Measurements from ENCODE around the gene FAM83C.

Gene FAM83C

DNA sequence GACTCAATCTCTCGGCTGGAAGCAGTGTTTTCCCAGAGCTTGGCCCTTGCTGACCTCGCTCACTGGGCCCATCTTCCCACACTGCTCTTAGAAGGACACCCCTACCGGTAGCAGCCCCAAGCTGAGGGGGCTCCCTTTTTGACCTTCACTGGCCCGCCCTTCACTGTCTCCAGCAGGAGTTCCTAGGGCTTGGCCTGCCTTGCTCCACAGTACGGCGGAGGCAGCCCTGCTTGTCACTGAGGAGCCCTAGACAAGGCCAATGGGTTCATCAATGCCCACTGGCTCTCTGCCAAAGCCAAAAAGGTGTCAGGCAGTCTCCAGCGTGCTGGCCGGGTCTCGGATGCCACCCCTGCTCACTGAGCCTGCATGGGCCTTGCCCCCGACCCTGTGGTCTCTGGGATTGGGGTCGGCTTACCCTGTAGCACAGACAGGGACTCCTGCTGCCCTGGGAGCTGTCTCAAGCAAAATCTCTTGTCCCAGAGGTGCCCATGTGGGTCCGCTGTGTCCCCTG lies 16.4 kb downstream of the FAM83C start:
- Histone ChIP-seq H3K79me2 (ENCODE audit: low read length) (peaks cover 25% of the 10 kb centered on the region), H3K9me3 (replicated peaks; ENCODE audit: insufficient read depth, low read length) (no peaks in the 10 kb centered on the region), H2AFZ (ENCODE audit: low read length) (no peak overlapping the region), H3K36me3 (replicated peaks; ENCODE audit: insufficient read depth, low read length) (no peaks in the 10 kb centered on the region), H3K9ac (ENCODE audit: low read length) (no peak overlapping the region), H3K27ac (ENCODE audit: low read length) (no peak overlapping the region), H3K9me2 (replicated peaks; ENCODE audit: insufficient read depth, low read length) (no peaks in the 10 kb centered on the region), H3F3A (ENCODE audit: insufficient read depth, low read length) (peaks cover 14% of the 10 kb centered on the region), H3K4me2 (ENCODE audit: low read depth, low read length) (no peak overlapping the region), H3K4me1 (ENCODE audit: low read length) (no peaks in the 10 kb centered on the region), H3K27me3 (replicated peaks; ENCODE audit: insufficient read depth, low read length) (no peaks in the 10 kb centered on the region), H4K20me1 (ENCODE audit: insufficient read depth, low read length) (no peaks in the 10 kb centered on the region), H3K4me3 (ENCODE audit: low read length) (no peak overlapping the region)
- no peak for DNase-seq
- no peak for TF ChIP-seq EZH2phosphoT487 (IDR thresholded peaks at IDR 0.05; ENCODE audit: low read length)
- no peak for TF ChIP-seq CTCF (IDR thresholded peaks at IDR 0.05; ENCODE audit: low read length)
- no peak for TF ChIP-seq EZH2 (optimal IDR thresholded peaks at IDR 0.05; ENCODE audit: low read depth, low read length)

DNA sequence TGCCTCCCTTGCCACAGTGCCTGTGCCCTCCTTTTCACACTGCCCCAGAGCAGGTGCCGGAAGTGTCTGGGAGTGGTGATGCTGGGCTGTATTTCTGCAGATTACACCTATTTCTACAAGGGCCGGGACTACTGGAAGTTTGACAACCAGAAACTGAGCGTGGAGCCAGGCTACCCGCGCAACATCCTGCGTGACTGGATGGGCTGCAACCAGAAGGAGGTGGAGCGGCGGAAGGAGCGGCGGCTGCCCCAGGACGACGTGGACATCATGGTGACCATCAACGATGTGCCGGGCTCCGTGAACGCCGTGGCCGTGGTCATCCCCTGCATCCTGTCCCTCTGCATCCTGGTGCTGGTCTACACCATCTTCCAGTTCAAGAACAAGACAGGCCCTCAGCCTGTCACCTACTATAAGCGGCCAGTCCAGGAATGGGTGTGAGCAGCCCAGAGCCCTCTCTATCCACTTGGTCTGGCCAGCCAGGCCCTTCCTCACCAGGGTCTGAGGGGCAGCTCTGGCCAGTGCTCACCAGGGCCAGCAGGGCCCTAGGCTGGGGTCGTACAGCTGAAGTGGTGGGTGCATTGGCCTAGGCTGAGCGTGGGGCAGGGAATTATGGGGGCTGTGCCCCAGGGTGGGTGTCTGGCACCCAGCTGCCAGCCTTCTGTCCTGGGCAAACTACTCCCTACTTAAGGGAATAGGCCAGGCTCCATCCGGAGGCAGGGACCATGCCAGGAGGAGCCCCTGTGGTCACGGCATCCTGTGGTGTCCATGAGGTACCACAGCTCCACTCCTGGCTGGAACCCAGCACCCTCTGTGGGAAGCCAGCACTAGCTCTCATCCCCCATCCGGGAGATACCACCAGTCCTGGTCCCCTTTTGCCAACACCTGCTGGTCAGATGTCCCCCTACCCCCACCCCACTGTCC lies 17.8 kb downstream of the FAM83C start:
- Histone ChIP-seq H3K27me3 (replicated peaks; ENCODE audit: insufficient read depth, low read length) (no peaks in the 10 kb centered on the region), H3K9me2 (replicated peaks; ENCODE audit: insufficient read depth, low read length) (no peaks in the 10 kb centered on the region), H3K79me2 (ENCODE audit: low read length) (peaks cover 21% of the 10 kb centered on the region), H3K4me2 (ENCODE audit: low read depth, low read length) (no peak overlapping the region), H3K4me3 (ENCODE audit: low read length) (no peak overlapping the region), H3K9me3 (replicated peaks; ENCODE audit: insufficient read depth, low read length) (no peaks in the 10 kb centered on the region), H2AFZ (ENCODE audit: low read length) (no peak overlapping the region), H3F3A (ENCODE audit: insufficient read depth, low read length) (peaks cover 12% of the 10 kb centered on the region), H3K9ac (ENCODE audit: low read length) (no peak overlapping the region), H3K27ac (ENCODE audit: low read length) (no peak overlapping the region), H4K20me1 (ENCODE audit: insufficient read depth, low read length) (no peaks in the 10 kb centered on the region), H3K36me3 (replicated peaks; ENCODE audit: insufficient read depth, low read length) (no peaks in the 10 kb centered on the region), H3K4me1 (ENCODE audit: low read length) (no peaks in the 10 kb centered on the region)
- DNase-seq: no peak
- TF ChIP-seq CTCF (IDR thresholded peaks at IDR 0.05; ENCODE audit: low read length) (no peak), EZH2 (optimal IDR thresholded peaks at IDR 0.05; ENCODE audit: low read depth, low read length) (no peak), EZH2phosphoT487 (IDR thresholded peaks at IDR 0.05; ENCODE audit: low read length) (no peak)

GRCh38 chr20:35273449-35274171 lies 18.6 kb downstream of the FAM83C start:
- Histone ChIP-seq H3K27me3 (replicated peaks; ENCODE audit: insufficient read depth, low read length) (no peaks in the 10 kb centered on the region), H3K79me2 (ENCODE audit: low read length) (peaks cover 21% of the 10 kb centered on the region), H3K4me1 (ENCODE audit: low read length) (no peaks in the 10 kb centered on the region), H3F3A (ENCODE audit: insufficient read depth, low read length) (peaks cover 6% of the 10 kb centered on the region; the same call in 1 of the 2 replicates), H3K4me3 (ENCODE audit: low read length) (no peak overlapping the region), H3K36me3 (replicated peaks; ENCODE audit: insufficient read depth, low read length) (no peaks in the 10 kb centered on the region), H2AFZ (ENCODE audit: low read length) (no peak overlapping the region), H3K9me2 (replicated peaks; ENCODE audit: insufficient read depth, low read length) (no peaks in the 10 kb centered on the region), H3K9ac (ENCODE audit: low read length) (no peak overlapping the region), H4K20me1 (ENCODE audit: insufficient read depth, low read length) (no peaks in the 10 kb centered on the region), H3K27ac (ENCODE audit: low read length) (no peak overlapping the region), H3K9me3 (replicated peaks; ENCODE audit: insufficient read depth, low read length) (no peaks in the 10 kb centered on the region), H3K4me2 (ENCODE audit: low read depth, low read length) (no peak overlapping the region)
- TF ChIP-seq CTCF (IDR thresholded peaks at IDR 0.05; ENCODE audit: low read length) (no peak), EZH2 (optimal IDR thresholded peaks at IDR 0.05; ENCODE audit: low read depth, low read length) (no peak), EZH2phosphoT487 (IDR thresholded peaks at IDR 0.05; ENCODE audit: low read length) (no peak)
- DNase-seq: no peak

Data from MM.1S (cell line).